PC-9 (cell line): ENCODE results near the gene BSND. TPM values are rescaled to one million over a fixed set of nuclear protein-coding genes. Genes with fewer than 3 reads are reported as not detected.

Experiments used
- BruUV-seq: library from RNA; stranded (reverse); fragments of 400-500 nt; replicated peaks from 2 replicates; lab custom pipeline; 2021; lab: Mats Ljungman, UMichigan
- CTCF ChIA-PET: fragments of 300-600 bp; sonication (Branson Sonifier 250); formaldehyde crosslinking; loops from one replicate; lab custom pipeline; 2022; ENCODE audit warnings: antibody characterized with exemption; lab: Charles Lee
- POLR2A ChIA-PET: fragments of 300-600 bp; sonication (Branson Sonifier 250); formaldehyde crosslinking; loops from one replicate; lab custom pipeline; 2022; ENCODE audit warnings: antibody characterized with exemption; ENCODE audit not compliant: unreplicated experiment; lab: Charles Lee
- DNase-seq, 2 experiments: peaks; one replicate each; pipeline versions ENCODE4 v3.0.0 to v3.0.0-alpha.2; 2015 to 2022; ENCODE audit warnings: mixed read lengths in 1 of 2
- H2AFZ ChIP-seq: fragments of 200-600 bp; sonication (generic); 2 replicates; pipeline ENCODE4 v1.8.1; 2017; ENCODE audit warnings: antibody characterized with exemption
- H3F3A ChIP-seq: fragments of 200-600 bp; sonication (generic); 2 replicates; pipeline ENCODE4 v1.8.1; 2017; ENCODE audit warnings: antibody characterized with exemption, mild to moderate bottlenecking, low read depth; ENCODE audit not compliant: insufficient read depth
- H3K27ac ChIP-seq: fragments of 200-600 bp; sonication (generic); 2 replicates; pipeline ENCODE4 v1.6.1; 2016; ENCODE audit warnings: mixed run types
- H3K27me3 ChIP-seq: fragments of 200-600 bp; sonication (generic); 2 replicates; pipeline ENCODE4 v1.6.1; 2016; ENCODE audit warnings: low read depth, mixed run types; ENCODE audit not compliant: insufficient read depth
- H3K36me3 ChIP-seq: fragments of 200-600 bp; sonication (generic); 2 replicates; pipeline ENCODE4 v1.6.1; 2016; ENCODE audit warnings: low read depth, mixed run types
- H3K4me1 ChIP-seq: fragments of 200-600 bp; sonication (generic); replicated peaks from 2 replicates; pipeline ENCODE4 v1.6.1; 2016; ENCODE audit warnings: mixed run types; ENCODE audit not compliant: insufficient read depth
- H3K4me2 ChIP-seq: fragments of 200-600 bp; sonication (generic); 2 replicates; pipeline ENCODE4 v1.6.1; 2017; ENCODE audit warnings: mixed run types
- H3K4me3 ChIP-seq: fragments of 200-600 bp; sonication (generic); 2 replicates; pipeline ENCODE4 v1.6.1; 2016; ENCODE audit warnings: mixed run types
- H3K79me2 ChIP-seq: fragments of 200-600 bp; sonication (generic); 2 replicates; pipeline ENCODE4 v1.6.1; 2017; ENCODE audit warnings: low read depth, mixed run types
- H3K9me2 ChIP-seq: fragments of 200-600 bp; sonication (generic); 2 replicates; pipeline ENCODE4 v1.8.1; 2017; ENCODE audit warnings: mild to moderate bottlenecking; ENCODE audit not compliant: insufficient read depth
- H3K9me3 ChIP-seq: fragments of 200-600 bp; sonication (generic); 2 replicates; pipeline ENCODE4 v1.8.1; 2016; ENCODE audit warnings: low read depth; ENCODE audit not compliant: insufficient read depth
- H4K20me1 ChIP-seq: fragments of 200-600 bp; sonication (generic); 2 replicates; pipeline ENCODE4 v1.8.1; 2017; ENCODE audit not compliant: insufficient read depth
- CTCF ChIP-seq: fragments of 200-600 bp; sonication (generic); conservative IDR thresholded peaks from 2 replicates; pipeline ENCODE4 v1.6.1; 2017; ENCODE audit warnings: mixed run types, antibody characterized with exemption, mild to moderate bottlenecking, moderate library complexity
- EZH2 ChIP-seq: fragments of 200-600 bp; sonication (generic); IDR thresholded peaks from 2 replicates; pipeline ENCODE4 v1.8.0; 2017; ENCODE audit warnings: antibody characterized with exemption, low read depth
- intact Hi-C: fragments of 100-400 bp; cut with micrococcal nuclease; formaldehyde crosslinking; loops from one replicate; pipeline ENCODE4 v1.10.0; 2022; ENCODE audit not compliant: unreplicated experiment
- total RNA-seq: library from RNA; stranded (reverse); gene quantifications from 2 replicates; pipeline ENCODE4 v1.2.3, GENCODE V29; 2021

The BSND gene
- total RNA-seq, 1 experiment from 2014 or later: 0.09 TPM

- Histone ChIP-seq H3K27ac (no peak overlapping the region), H3K36me3 (no peaks in the 10 kb centered on the region), H3F3A (peaks cover 16% of the 10 kb centered on the region; the same call in 1 of the 2 replicates), H3K9me2 (no peaks in the 10 kb centered on the region), H3K4me2 (no peak overlapping the region), H3K9me3 (no peaks in the 10 kb centered on the region), H3K79me2 (no peaks in the 10 kb centered on the region), H2AFZ (no peak overlapping the region), H4K20me1 (no peaks in the 10 kb centered on the region), H3K4me3 (no peak overlapping the region), H3K4me1 (peaks cover 30% of the 10 kb centered on the region), H3K27me3 (no peaks in the 10 kb centered on the region)
- DNase-seq: no peak
- TF ChIP-seq EZH2 (no peak), CTCF (no peak)
- CTCF ChIA-PET: no interaction called here
- POLR2A ChIA-PET: interaction anchor here (0.5 kb wide), 1 partner anchor 12 kb away, joined by 3 read pairs; no protein-coding TSS in a partner anchor
- BruUV-seq: no TSS peak
- intact Hi-C loops: no loop called here
Observed at GRCh38 chr1:54986533-54986932, 12.2 kb upstream of the BSND start.

- ChIA-PET CTCF (no interaction called here), POLR2A (no interaction called here)
- Histone ChIP-seq H3K79me2 (no peaks in the 10 kb centered on the region), H4K20me1 (no peaks in the 10 kb centered on the region), H3K9me2 (no peaks in the 10 kb centered on the region), H3K27me3 (no peaks in the 10 kb centered on the region), H3K27ac (no peak overlapping the region), H2AFZ (no peak overlapping the region), H3K4me2 (no peak overlapping the region), H3K36me3 (no peaks in the 10 kb centered on the region), H3F3A (peaks cover 16% of the 10 kb centered on the region; the same call in 1 of the 2 replicates), H3K4me1 (peaks cover 30% of the 10 kb centered on the region), H3K9me3 (no peaks in the 10 kb centered on the region), H3K4me3 (no peak overlapping the region)
- DNase-seq: no peak
- TF ChIP-seq EZH2: no peak
- no peak for TF ChIP-seq CTCF
- intact Hi-C loops: no loop called here
- no TSS peak for BruUV-seq
Observed at GRCh38 chr1:54987427-54987826, 11.3 kb upstream of the BSND start.

GRCh38 chr1:54987919-54988705 is 10.6 kb upstream of the BSND start:
- TF ChIP-seq EZH2 (no peak), CTCF (no peak)
- ChIA-PET POLR2A (no interaction called here), CTCF (interaction anchor here (0.6 kb wide), 1 partner anchor 43 kb away, joined by 3 read pairs; no protein-coding TSS in a partner anchor)
- H3K9me3 ChIP-seq: no peaks in the 10 kb centered on the region
- H3F3A ChIP-seq: peaks cover 16% of the 10 kb centered on the region; the same call in 1 of the 2 replicates
- intact Hi-C loops: no loop called here
- no peak overlapping the region for H2AFZ ChIP-seq
- H3K27me3 ChIP-seq: no peaks in the 10 kb centered on the region
- no peaks in the 10 kb centered on the region for H3K9me2 ChIP-seq
- no peaks in the 10 kb centered on the region for H3K36me3 ChIP-seq
- no peaks in the 10 kb centered on the region for H4K20me1 ChIP-seq
- H3K4me2 ChIP-seq: no peak overlapping the region
- no peak for DNase-seq
- no peak overlapping the region for H3K4me3 ChIP-seq
- BruUV-seq: no TSS peak
- H3K27ac ChIP-seq: no peak overlapping the region
- H3K4me1 ChIP-seq: peaks cover 30% of the 10 kb centered on the region
- no peaks in the 10 kb centered on the region for H3K79me2 ChIP-seq
